Esophagus mucosa (tissue), 1 donor: ENCODE data around the gene PDE6H. TPM values are rescaled to one million over a fixed set of nuclear protein-coding genes. Genes with fewer than 3 reads are reported as not detected.

ENCODE experiments used
- ATAC-seq: fragments of 200-7000 bp; cut with Tn5 transposase; one replicate; pipeline ENCODE4 v1.9.1; 2020
- total RNA-seq: library from RNA; stranded (reverse); gene quantifications from one replicate; pipeline ENCODE4 v1.2.4, GENCODE V29; 2023
- donor health status: DM: yes; HTN: yes; CAD: no.

PDE6H gene
- total RNA-seq, 1 donor from 2014 or later = not detected

GRCh38 chr12:14952299-14952921 lies 20.4 kb upstream of the PDE6H start:
- peak; percentile 83 for ATAC-seq

- ATAC-seq = no peak
Observed at GRCh38 chr12:14953752-14954151, 19.1 kb upstream of the PDE6H start.

GRCh38 chr12:14954269-14954668 lies 18.6 kb upstream of the PDE6H start:
- ATAC-seq = no peak

GRCh38 chr12:14956024-14956891 lies 16.6 kb upstream of the PDE6H start:
- ATAC-seq = no peak

GRCh38 chr12:14956905-14957304 lies 15.9 kb upstream of the PDE6H start:
- no peak for ATAC-seq

GRCh38 chr12:14957551-14958168 lies 15.2 kb upstream of the PDE6H start:
- no peak for ATAC-seq

- ATAC-seq = no peak
Observed at GRCh38 chr12:14958361-14959125, 14.3 kb upstream of the PDE6H start.

- ATAC-seq = no peak
Observed at GRCh38 chr12:14959126-14959440, 13.8 kb upstream of the PDE6H start.

GRCh38 chr12:14959463-14959862 lies 13.4 kb upstream of the PDE6H start:
- no peak for ATAC-seq

GRCh38 chr12:14959916-14960496 lies 12.8 kb upstream of the PDE6H start:
- no peak for ATAC-seq

GRCh38 chr12:14960548-14961465 lies 12.0 kb upstream of the PDE6H start:
- peak; percentile 82 for ATAC-seq

GRCh38 chr12:14961466-14962152 lies 11.2 kb upstream of the PDE6H start, which contains the start of gene ARHGDIB:
ARHGDIB (minus strand) TSS chr12:14961601; CDS start chr12:14950712, 10,889 bp downstream.
- ATAC-seq = peak; percentile 84

- no peak for ATAC-seq
Observed at GRCh38 chr12:14962153-14962539, 10.7 kb upstream of the PDE6H start.

GRCh38 chr12:14962797-14963196 lies 10.0 kb upstream of the PDE6H start:
- no peak for ATAC-seq

GRCh38 chr12:14963520-14963919 lies 9.3 kb upstream of the PDE6H start:
- no peak for ATAC-seq

- no peak for ATAC-seq
Observed at GRCh38 chr12:14964406-14964805, 8.4 kb upstream of the PDE6H start.

GRCh38 chr12:14965221-14965620 lies 7.6 kb upstream of the PDE6H start:
- ATAC-seq = no peak

- no peak for ATAC-seq
Observed at GRCh38 chr12:14968478-14968877, 4.4 kb upstream of the PDE6H start.

GRCh38 chr12:14970473-14970872 lies 2.4 kb upstream of the PDE6H start:
- no peak for ATAC-seq

- no peak for ATAC-seq
Observed at GRCh38 chr12:14974633-14975032, 1.8 kb downstream of the PDE6H start.

GRCh38 chr12:14975457-14975856 lies 2.6 kb downstream of the PDE6H start:
- ATAC-seq = no peak
